22Rv1 (cell line): Measurements from ENCODE around the gene SULT1E1.

Experiments used
- ZFX ChIP-seq: fragments of 450-650 bp; IDR thresholded peaks from 2 replicates; pipeline ENCODE4 v1.6.1; 2017; ENCODE audit warnings: antibody characterized with exemption, borderline replicate concordance
- TF ChIP-seq, protein P1 (sequence below): fragments of 450-650 bp; IDR thresholded peaks from 2 replicates; pipeline ENCODE4 v1.5.1; 2017; ENCODE audit warnings: mild to moderate bottlenecking

- TF ChIP-seq, protein P1, sequence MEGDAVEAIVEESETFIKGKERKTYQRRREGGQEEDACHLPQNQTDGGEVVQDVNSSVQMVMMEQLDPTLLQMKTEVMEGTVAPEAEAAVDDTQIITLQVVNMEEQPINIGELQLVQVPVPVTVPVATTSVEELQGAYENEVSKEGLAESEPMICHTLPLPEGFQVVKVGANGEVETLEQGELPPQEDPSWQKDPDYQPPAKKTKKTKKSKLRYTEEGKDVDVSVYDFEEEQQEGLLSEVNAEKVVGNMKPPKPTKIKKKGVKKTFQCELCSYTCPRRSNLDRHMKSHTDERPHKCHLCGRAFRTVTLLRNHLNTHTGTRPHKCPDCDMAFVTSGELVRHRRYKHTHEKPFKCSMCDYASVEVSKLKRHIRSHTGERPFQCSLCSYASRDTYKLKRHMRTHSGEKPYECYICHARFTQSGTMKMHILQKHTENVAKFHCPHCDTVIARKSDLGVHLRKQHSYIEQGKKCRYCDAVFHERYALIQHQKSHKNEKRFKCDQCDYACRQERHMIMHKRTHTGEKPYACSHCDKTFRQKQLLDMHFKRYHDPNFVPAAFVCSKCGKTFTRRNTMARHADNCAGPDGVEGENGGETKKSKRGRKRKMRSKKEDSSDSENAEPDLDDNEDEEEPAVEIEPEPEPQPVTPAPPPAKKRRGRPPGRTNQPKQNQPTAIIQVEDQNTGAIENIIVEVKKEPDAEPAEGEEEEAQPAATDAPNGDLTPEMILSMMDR, result no peak
- TF ChIP-seq ZFX, result no peak
Measured at GRCh38 chr4:69793732-69794131, 66.2 kb downstream of the SULT1E1 start.
